Measurements from ENCODE around the gene ADIPOR2. TPM values are rescaled to one million over a fixed set of nuclear protein-coding genes. Genes with fewer than 3 reads are reported as not detected.

The ADIPOR2 gene
- total and polyA plus RNA-seq, 2 experiments from 2014 or later: 5.8 to 25.7 TPM

DNA sequence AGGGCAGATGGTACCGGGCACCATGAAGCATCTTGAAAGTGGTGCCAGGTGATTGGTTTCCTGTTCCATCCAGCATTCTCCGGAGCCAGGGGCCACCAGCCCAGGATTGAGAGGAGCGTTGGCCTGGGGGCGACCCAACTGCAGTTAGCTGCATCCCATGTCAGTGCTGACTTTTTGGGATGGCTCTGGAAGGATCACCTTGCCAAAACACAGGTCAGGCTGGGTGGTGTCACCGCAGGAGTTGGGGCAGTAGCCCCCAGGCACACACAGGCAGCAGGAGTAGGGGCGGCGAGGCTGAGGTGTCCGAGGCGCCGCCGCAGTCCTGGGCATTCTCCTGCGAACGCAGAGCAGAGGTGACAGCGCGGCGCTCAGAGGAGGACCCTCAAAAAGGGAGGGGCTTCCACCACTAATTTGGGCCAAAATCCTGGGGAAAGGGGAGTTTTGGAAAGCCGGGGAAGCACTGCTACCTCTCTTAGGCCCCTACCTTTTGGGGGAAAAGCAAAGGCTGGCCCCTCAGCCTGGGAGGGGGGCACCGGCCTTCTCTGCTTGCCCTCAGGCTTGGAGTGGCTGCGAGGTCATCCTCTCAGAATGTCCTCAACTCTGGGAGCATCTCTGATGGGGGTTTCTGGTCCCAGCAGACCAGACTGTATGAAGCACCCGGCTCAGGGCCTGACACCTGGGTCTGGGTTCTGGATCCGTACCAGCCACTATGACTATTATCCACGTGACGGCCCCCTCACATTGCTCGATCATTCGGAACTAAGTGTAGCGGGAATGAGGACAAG, 102.7 kb downstream of the ADIPOR2 start:
- no peaks in the 10 kb centered on the region for H3K9me3 ChIP-seq (ENCODE audit: low read depth)
- H3K27me3 ChIP-seq: no peaks in the 10 kb centered on the region
- TF ChIP-seq CTCF (IDR thresholded peaks at IDR 0.05; ENCODE audit: low read depth, low read length): no peak
- DNase-seq (ENCODE audit: low read depth in 1 of 2, low spot score in 1 of 2): no peak
- no peaks in the 10 kb centered on the region for H3K4me1 ChIP-seq (ENCODE audit: low read depth)
- H3K4me3 ChIP-seq: no peak overlapping the region
- H3K27ac ChIP-seq: no peak overlapping the region
- H3K36me3 ChIP-seq: no peaks in the 10 kb centered on the region

DNA sequence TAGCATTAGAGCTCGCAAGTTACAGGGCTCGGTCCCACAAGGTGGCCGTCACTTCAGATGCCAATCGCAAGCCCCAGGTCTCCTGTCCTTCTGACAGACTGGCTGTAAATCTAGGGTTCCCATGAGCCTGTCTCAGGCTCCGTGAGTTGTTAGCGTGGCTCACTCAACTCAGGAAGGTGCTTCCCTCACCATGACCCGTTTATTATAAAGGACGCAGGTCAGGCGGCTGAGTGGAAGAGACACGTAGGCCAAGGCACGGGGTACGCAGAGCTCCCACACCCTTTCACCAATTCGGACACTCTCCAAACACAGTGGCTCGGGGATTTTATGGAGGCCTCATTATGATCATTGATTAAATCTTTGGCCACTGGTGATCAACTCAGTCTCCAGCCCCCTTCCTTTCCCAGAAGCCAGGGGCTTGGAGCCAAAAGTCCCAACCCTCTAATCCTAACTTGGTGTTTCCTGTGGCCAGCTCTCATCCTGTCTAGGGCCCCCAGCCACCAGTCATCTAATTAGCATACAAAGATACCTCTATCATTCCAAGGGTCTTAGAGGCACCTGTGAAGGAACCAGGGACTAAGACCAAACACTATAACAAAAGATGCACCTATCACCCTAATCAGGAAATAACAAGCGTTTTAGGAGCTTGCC, 103.7 kb downstream of the ADIPOR2 start:
- DNase-seq (ENCODE audit: low read depth in 1 of 2, low spot score in 1 of 2): no peak
- no peak overlapping the region for H3K4me3 ChIP-seq
- H3K9me3 ChIP-seq (ENCODE audit: low read depth): no peaks in the 10 kb centered on the region
- no peaks in the 10 kb centered on the region for H3K36me3 ChIP-seq
- no peaks in the 10 kb centered on the region for H3K27me3 ChIP-seq
- TF ChIP-seq CTCF (IDR thresholded peaks at IDR 0.05; ENCODE audit: low read depth, low read length): no peak
- no peak overlapping the region for H3K27ac ChIP-seq
- no peaks in the 10 kb centered on the region for H3K4me1 ChIP-seq (ENCODE audit: low read depth)

GRCh38 chr12:1795221-1795784, 104.4 kb downstream of the ADIPOR2 start:
- DNase-seq (ENCODE audit: low read depth in 1 of 2, low spot score in 1 of 2): no peak
- TF ChIP-seq CTCF (IDR thresholded peaks at IDR 0.05; ENCODE audit: low read depth, low read length): no peak
- Histone ChIP-seq H3K4me1 (ENCODE audit: low read depth) (no peaks in the 10 kb centered on the region), H3K27me3 (no peaks in the 10 kb centered on the region), H3K4me3 (no peak overlapping the region), H3K36me3 (no peaks in the 10 kb centered on the region), H3K27ac (no peak overlapping the region), H3K9me3 (ENCODE audit: low read depth) (no peaks in the 10 kb centered on the region)

- Histone ChIP-seq H3K4me3 (no peak overlapping the region), H3K27ac (no peak overlapping the region), H3K4me1 (ENCODE audit: low read depth) (no peaks in the 10 kb centered on the region), H3K9me3 (ENCODE audit: low read depth) (no peaks in the 10 kb centered on the region), H3K27me3 (no peaks in the 10 kb centered on the region), H3K36me3 (no peaks in the 10 kb centered on the region)
- TF ChIP-seq CTCF (IDR thresholded peaks at IDR 0.05; ENCODE audit: low read depth, low read length): peak; percentile 73
- peak; percentile 86 to 95 for DNase-seq (ENCODE audit: low read depth in 1 of 2, low spot score in 1 of 2)
Observed at GRCh38 chr12:1795785-1796514, 105.1 kb downstream of the ADIPOR2 start.

DNA sequence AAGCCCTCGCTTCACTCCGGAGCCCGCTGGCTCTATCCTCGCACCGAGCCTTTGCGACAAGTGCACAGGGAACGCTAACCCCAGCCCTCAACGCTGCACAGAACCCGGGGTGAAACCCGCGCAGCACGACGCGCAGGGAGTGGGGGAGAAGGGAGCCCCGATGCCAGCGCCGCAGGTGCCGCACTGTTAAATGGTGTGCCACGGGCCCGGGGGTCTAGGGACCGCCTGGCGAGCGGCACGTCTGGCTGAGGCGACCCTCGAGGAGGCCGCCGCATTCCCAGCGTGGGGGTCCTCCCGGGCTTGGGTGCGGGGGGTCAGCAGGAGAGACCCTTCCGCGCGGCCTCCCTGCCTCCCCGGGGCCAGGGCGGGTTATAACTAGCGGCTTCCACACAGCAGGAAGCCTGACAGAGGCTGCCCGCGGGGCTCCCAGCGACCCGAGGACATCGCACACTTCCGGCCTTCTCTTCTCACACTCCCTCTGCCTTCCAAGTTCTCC, 105.7 kb downstream of the ADIPOR2 start:
- no peak overlapping the region for H3K4me3 ChIP-seq
- H3K36me3 ChIP-seq: no peaks in the 10 kb centered on the region
- H3K9me3 ChIP-seq (ENCODE audit: low read depth): no peaks in the 10 kb centered on the region
- no peaks in the 10 kb centered on the region for H3K27me3 ChIP-seq
- no peaks in the 10 kb centered on the region for H3K4me1 ChIP-seq (ENCODE audit: low read depth)
- DNase-seq (ENCODE audit: low read depth in 1 of 2, low spot score in 1 of 2): no peak
- H3K27ac ChIP-seq: no peak overlapping the region
- TF ChIP-seq CTCF (IDR thresholded peaks at IDR 0.05; ENCODE audit: low read depth, low read length): no peak
